T47D (cell line): ENCODE data around the gene SUMF1.
"Not testable (repeated sequence)": the region's sequence is repeated elsewhere in the genome, so short reads cannot be mapped to it uniquely, and the experiment has no call there.

Source experiments
- DNase-seq, 2 experiments: peaks; one replicate each; pipeline versions ENCODE4 v3.0.0 to v3.0.0-alpha.2; 2011 to 2012; ENCODE audit warnings: low read depth in 1 of 2, low spot score in 1 of 2
- JUND ChIP-seq: IDR thresholded peaks from 2 replicates; pipeline ENCODE4 v1.6.1; 2012; ENCODE audit warnings: low read depth
- in situ Hi-C: cut with HindIII; loops from 2 replicates; pipeline ENCODE4 v1.10.0; 2016; ENCODE audit warnings: low sequenced_read_pairs, low pct_unique_long_range_greater_than_20kb

Gene SUMF1

DNA sequence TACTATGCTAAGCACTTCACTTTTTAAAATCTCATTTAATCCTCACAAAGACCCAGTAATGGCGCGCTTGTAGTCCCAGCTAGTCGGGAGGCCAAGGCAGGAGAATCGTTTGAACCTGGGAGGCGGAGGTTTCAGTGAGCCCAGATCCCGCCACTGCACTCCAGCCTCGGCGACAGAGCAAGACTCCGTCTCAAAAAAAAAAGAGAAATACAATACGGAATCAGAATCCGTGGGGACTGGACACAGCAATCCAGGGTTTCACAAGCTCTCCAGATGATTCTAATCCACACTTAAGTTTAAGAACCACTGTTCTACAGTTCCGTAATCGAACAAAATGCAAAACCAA, 426 bp upstream of the SUMF1 start:
- in situ Hi-C loops, result no loop called here
- TF ChIP-seq JUND, result no peak

DNA sequence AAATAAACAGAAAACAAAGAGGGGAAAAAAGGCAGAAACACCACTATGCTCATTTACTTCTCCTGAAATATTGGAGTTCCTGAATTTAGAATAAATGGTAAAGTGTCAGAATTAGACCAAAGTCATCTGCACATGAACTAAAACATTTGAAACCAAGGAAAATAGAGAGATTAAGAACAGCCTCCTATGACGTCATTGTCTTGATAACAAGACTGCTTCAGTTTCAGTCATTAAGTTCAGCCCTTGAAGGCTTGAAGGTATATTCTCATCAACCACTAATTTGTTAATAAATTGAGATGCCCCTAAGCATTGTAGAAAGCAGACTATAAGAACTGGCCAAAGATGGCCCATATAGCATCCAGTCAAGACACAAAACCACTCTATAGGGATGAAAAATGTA, 2.5 kb downstream of the SUMF1 start:
- in situ Hi-C loops, result no loop called here
- DNase-seq, result no peak
- no peak for TF ChIP-seq JUND

More for the DNA sequence above, 426 bp upstream of the SUMF1 start:
- DNase-seq, result no peak

DNA sequence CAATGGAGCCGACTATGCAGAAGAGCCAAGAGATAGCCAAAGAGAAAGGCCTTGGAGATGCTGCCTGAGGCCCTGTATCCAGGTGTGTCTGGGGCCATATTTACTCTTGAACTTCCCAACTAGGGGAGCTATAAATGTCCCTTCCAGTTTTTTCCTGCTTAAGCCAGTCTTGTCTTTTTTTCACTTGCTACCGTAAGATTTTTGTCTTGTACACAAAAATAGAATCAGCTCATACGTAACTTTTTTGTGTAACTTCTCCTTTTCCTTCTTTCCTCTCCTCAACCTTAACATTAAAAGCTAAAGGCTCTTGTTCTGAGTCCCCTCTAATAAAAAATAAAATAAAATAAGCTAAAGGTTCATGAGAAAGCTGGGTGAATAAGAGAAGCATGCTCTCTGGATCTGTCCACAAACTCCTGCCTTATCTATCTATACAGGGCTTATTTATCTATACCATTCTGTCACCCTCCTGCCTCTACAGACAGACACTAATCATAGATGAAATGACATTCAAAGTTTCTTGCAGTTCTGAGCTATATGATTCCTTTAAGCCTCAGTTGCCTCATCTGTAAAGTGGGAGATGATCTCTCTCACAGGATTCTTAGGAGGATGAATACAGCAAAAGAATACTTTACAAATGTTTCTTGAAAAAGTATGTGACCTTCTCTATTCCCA, 4.6 kb downstream of the SUMF1 start:
- no peak for DNase-seq
- TF ChIP-seq JUND, result no peak
- in situ Hi-C loops, result no loop called here

DNA sequence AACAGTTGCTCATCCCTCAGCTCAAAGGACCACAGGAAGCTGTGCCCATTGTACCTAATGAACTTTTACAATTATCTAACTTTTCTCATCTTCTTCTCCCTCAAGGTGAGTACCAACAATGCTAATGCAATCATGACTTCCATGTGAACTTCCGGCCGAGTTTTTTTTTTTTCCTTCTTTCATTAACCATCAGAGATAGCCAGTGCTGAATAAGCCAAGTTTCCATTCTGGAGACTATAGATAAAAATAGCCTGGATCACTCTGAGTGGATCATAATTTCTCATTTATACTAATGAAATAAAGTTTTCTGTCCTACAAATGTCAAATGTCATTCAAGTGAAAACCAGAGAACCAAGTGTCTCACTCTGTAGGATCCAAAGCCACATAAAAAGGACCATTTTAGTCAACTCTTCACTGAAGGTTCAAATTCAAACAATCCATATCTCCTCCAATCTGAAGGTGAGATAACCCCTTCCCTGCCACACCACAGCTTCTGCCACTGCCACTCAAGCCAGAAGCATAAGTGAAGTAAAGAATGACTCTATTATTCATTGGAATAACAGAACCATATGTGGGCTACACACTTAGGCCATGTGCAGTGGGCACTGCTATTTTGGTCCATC, 5.5 kb downstream of the SUMF1 start:
- no peak for TF ChIP-seq JUND
- in situ Hi-C loops, result no loop called here
- no peak for DNase-seq

DNA sequence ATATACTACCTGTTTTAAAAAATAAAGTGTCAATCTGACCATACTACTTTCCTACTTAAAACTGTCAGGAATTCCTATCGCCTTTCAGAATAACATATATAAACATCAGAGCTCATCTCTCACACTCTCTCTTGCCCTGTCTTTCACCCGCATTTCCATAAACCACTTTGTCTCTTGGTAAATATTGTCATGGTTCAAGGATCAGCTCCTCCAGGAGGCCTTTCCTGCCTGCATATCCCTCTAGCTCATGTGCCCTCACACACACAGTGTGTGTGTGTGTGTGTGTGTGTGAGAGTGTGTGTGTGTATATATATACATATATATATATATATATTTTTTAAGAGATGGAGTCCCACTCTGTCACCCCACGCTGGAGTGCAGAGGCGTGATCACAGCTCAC, 6.7 kb downstream of the SUMF1 start:
- in situ Hi-C loops, result no loop called here
- TF ChIP-seq JUND, result no peak
- DNase-seq, result no peak

DNA sequence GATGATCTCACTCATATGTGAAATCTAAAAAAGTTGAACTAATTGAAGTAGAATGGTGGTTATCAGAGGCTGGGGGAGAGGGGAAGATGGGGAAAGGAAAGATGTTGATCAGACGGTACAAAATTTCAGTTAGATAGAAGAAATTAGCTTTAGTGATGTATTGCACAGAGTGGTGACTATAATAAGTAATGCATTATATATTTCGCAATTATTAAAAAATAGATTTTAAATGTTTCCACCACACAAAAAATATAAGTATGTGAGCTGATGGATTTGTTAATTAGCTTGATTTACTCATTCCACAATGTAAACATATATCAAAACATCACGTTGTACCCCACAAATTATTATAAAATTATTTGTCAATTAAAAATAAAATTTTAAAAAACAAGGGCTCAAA, 8.1 kb downstream of the SUMF1 start:
- in situ Hi-C loops, result no loop called here
- DNase-seq, result no peak
- no peak for TF ChIP-seq JUND

DNA sequence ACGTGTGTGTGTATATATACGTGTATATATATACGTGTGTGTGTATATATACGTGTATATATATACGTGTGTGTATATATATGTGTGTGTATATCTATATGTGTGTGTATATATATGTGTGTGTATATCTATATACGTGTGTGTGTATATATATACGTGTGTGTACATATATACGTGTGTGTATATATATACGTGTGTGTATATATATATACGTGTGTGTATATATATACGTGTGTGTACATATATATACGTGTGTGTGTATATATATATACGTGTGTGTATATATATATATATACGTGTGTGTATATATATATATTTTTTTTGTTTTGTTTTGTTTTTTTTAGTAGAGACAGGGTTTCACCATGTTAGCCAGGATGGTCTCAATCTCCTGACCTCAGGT, 10.3 kb downstream of the SUMF1 start:
- DNase-seq, in situ Hi-C loops: not testable (repeated sequence)

DNA sequence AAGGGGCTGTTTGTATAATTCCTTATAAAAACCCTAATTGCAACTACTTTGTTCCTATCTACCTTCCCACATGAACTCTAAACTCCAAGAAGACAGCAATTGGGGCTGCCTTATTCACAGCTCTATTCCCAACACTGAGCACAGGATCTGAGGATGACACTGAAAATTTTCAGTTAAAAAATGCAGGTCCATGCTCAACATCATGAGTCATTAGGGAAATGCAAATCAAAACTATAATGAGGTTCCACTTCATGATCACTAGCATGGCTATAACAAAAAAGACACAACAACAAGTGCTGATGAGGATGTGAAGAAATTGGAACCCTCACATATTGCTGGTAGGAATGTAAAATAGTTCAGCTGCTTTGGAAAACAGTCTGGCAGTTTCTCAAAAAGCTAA, 12.9 kb downstream of the SUMF1 start:
- DNase-seq, result no peak
- in situ Hi-C loops, result no loop called here
- TF ChIP-seq JUND, result no peak

DNA sequence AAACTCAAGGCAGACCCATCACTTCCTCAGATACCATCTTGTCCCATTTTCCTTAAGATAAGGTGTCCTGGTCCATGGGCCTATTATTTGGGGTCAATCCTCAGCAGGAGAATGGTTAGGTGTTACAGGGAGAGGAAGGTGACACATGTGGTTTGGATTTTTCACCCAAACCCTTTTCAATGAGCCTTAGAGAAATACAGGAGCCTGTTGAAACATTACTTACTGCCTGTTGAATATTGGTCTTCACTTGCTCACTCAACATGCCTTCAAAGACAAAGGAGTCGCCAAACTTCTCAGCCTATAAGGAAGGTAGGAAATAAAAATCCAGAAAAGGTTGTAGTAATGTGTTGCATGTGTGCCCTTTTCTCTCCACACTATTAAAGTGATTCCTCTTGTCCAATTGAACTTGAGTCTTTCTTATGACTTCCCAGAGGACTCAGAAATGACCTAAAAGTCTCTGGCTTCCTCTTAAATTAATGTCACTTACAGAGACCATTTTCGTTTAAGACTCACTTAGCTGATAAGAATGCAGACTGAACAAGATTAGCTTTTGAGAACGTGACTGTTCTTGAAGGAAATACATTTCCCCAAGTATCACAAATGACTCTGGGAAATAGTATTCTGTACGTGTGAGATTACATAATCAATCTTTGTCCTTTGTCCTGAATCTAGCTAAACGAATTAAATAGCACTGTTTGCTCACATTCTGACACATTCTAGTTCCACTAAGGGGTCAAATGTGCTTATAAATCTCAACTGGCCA, 17.8 kb downstream of the SUMF1 start:
- in situ Hi-C loops, result no loop called here

DNA sequence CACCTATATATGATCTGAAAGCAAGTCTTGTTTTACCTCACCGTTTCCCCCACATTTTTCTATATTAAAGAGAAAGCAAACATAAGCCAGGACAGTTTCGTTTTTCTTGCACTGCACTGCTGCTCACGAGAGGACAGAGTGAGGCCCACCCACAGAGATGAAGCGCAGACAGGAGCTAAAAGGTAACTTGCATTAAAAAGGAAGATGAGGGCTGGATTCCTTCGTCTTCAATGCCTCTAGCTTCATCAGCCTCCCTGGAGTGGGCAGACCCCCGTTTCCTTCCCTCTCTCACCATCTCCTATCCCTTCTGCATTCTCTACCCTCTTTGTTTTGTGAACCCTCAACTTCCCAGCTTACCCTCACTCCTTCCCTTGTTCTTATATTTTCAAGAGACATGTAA, 18.9 kb downstream of the SUMF1 start:
- no peak for DNase-seq
- no peak for TF ChIP-seq JUND
- in situ Hi-C loops, result no loop called here

More for the DNA sequence above, 17.8 kb downstream of the SUMF1 start:
- no peak for DNase-seq
- no peak for TF ChIP-seq JUND

DNA sequence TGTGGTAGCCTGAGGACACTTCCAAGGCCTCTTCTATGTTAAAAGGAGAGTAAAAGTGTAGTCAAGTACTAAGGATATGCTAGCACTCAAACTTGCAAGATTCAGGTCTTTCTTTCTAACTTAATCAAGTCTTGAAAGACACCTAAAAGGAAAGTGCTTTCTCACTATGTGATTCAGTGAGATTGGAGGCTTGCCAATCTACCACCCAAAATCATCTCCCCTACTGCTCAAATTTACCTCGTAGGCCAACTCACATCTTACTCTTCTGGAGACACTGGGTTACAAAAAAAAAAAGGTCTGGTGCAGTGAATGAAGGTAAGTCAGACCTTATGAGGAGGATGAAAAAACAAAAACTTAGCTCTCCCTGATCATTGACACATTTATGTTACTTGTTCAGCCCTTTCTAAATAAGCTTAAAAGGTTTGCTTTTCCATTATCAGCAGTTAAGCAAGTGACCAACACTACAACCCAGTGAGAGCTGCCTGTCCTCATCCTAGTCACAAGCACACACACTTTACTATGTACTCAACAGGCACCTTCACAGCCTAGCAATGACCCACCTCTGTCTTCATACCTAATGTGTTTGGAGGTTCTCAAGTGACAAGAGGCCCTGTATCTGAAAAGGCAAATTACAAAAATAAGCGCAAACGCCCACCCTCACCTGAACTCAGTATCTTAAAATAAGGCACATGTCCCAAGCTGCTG, 19.6 kb downstream of the SUMF1 start:
- DNase-seq, result no peak
- TF ChIP-seq JUND, result no peak
- in situ Hi-C loops, result no loop called here

DNA sequence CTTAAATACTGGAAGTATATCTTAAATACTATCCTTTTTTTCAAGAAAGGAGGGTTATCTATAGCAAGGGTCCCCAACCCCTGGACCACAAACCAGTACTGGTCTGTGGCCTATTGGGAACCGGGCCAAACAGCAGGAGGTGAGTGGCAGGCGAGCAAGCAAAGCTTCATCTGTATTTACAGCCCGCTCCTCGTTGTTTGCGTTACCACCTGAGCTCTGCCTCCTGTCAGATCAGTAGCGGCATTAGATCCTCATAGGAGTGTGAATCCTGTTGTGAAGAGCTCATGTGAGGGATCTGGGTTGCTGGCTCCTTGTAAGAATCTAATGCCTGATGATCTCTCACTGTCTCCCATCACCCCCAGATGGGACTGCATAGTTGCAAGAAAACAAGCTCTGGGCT, 26.1 kb downstream of the SUMF1 start:
- no peak for TF ChIP-seq JUND
- in situ Hi-C loops, result no loop called here

DNA sequence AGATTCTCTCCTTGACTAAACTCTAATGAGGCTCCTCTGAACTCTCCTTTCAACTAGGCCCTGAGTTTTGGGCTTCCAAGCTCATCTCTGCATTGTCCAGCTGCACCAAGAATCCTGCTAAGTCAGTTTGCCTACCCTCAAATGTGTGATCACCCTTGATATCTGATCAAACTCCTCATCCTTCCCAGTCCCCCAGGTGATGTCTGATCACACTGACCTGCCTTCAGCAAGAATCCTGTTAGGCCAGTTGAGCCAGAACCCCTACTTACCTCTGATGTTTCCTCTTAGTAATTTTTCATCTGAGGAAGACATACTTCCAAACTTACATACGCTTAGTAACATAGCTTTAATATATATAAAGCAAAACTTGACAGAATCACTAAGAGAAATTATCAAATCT, 28.8 kb downstream of the SUMF1 start:
- TF ChIP-seq JUND, result no peak
- DNase-seq, result peak in 1 of 2 experiments; percentile 88
- in situ Hi-C loops, result no loop called here

More for the DNA sequence above, 26.1 kb downstream of the SUMF1 start:
- no peak for DNase-seq
